BJ (cell line): ENCODE measurements around the gene CD79A. TPM values are rescaled to one million over a fixed set of nuclear protein-coding genes. Genes with fewer than 3 reads are reported as not detected.
"Not testable (repeated sequence)": the region's sequence is repeated elsewhere in the genome, so short reads cannot be mapped to it uniquely, and the experiment has no call there.

Experiments used
- CTCF ChIA-PET: fragments of 350-600 bp; formaldehyde crosslinking; extraction: SDS; loops from one replicate; lab custom pipeline; 2021; ENCODE audit warnings: antibody characterized with exemption, inconsistent platforms; lab: Yijun Ruan, JAX
- POLR2A ChIA-PET: fragments of 300-600 bp; sonication (Branson Sonifier 250); formaldehyde crosslinking; extraction: SDS; loops from one replicate; lab custom pipeline; 2021; ENCODE audit warnings: antibody characterized with exemption; lab: Charles Lee
- DNase-seq: peaks from one replicate; pipeline ENCODE4 v3.0.0-alpha.2; 2011; ENCODE audit warnings: low read depth
- H3K27me3 ChIP-seq: 2 replicates; pipeline ENCODE4 v1.6.0; 2011; ENCODE audit warnings: low read length; ENCODE audit not compliant: control insufficient read depth, insufficient read depth
- H3K36me3 ChIP-seq: 2 replicates; pipeline ENCODE4 v1.5.1; 2011; ENCODE audit warnings: low read length; ENCODE audit not compliant: control insufficient read depth, insufficient read depth
- H3K4me3 ChIP-seq: 2 replicates; pipeline ENCODE4 v1.5.1; 2011; ENCODE audit warnings: low read depth, mild to moderate bottlenecking, control low read depth, low read length
- polyA plus RNA-seq: library from polyadenylated mRNA; depleted of rRNA; stranded (reverse); fragments of >200 nt; gene quantifications from 2 replicates; pipeline ENCODE4 v1.2.3, GENCODE V29; 2011
- TF ChIP-seq, protein P1 (sequence below): IDR thresholded peaks from 2 replicates; pipeline ENCODE4 v1.5.1; 2011; ENCODE audit warnings: low read depth, mild to moderate bottlenecking, control low read depth, inconsistent platforms, low read length, moderate library complexity; ENCODE audit not compliant: insufficient read depth

The CD79A gene
- polyA plus RNA-seq, 1 experiment: 0.37 TPM

DNA sequence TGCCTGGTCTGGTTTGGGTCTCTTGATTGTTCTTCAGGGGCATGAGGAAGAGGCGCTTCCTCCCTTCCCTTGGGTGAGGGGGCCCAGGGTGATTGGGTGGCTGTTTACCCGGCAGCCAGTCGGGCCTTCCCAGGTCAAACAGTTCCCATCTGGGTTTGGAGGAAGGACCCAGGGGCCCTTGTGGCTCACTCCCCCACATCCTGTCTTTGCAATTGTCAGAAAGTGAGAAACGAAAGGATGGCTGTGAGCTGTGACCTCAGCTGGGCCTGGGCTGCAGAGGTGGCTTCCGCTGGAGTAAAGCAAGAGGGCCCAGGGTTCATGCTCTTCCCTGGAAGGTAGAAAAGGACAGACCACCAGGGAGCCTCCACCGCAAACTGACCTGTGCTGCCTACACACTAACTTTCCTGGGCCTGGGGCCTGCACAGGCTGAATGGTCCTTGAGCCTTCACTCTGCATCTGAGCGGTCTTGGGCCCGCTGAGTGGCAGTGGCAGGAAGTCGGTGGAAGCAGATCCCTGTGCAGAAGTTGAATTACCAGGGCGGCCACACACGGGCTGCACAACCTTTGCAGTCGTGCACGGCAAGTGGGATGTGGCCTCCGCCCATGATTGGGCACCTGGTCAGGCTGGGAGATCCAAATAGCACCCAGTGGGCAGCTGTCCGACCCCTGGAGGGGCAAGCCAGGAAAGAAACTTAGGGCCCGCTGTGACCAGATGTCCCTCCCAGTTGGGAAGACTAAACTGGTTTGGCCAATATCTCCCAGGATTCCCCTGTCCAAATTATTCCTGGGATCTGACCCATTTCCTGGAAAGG is 5.3 kb upstream of the CD79A start:
- ChIA-PET CTCF (interaction anchor here (0.9 to 1.9 kb wide), 6 partner anchors 7 to 87 kb away, joined by 3 to 8 read pairs (median 4); partner anchors contain the start of gene RABAC1), POLR2A (interaction anchor here (1.2 kb wide), 1 partner anchor 11 kb away, joined by 4 read pairs; no protein-coding TSS in a partner anchor)
- H3K27me3 ChIP-seq: no peaks in the 10 kb centered on the region
- peaks cover 32% of the 10 kb centered on the region for H3K36me3 ChIP-seq
- DNase-seq: no peak
- TF ChIP-seq, protein P1, sequence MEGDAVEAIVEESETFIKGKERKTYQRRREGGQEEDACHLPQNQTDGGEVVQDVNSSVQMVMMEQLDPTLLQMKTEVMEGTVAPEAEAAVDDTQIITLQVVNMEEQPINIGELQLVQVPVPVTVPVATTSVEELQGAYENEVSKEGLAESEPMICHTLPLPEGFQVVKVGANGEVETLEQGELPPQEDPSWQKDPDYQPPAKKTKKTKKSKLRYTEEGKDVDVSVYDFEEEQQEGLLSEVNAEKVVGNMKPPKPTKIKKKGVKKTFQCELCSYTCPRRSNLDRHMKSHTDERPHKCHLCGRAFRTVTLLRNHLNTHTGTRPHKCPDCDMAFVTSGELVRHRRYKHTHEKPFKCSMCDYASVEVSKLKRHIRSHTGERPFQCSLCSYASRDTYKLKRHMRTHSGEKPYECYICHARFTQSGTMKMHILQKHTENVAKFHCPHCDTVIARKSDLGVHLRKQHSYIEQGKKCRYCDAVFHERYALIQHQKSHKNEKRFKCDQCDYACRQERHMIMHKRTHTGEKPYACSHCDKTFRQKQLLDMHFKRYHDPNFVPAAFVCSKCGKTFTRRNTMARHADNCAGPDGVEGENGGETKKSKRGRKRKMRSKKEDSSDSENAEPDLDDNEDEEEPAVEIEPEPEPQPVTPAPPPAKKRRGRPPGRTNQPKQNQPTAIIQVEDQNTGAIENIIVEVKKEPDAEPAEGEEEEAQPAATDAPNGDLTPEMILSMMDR: no peak
- H3K4me3 ChIP-seq: no peak overlapping the region

DNA sequence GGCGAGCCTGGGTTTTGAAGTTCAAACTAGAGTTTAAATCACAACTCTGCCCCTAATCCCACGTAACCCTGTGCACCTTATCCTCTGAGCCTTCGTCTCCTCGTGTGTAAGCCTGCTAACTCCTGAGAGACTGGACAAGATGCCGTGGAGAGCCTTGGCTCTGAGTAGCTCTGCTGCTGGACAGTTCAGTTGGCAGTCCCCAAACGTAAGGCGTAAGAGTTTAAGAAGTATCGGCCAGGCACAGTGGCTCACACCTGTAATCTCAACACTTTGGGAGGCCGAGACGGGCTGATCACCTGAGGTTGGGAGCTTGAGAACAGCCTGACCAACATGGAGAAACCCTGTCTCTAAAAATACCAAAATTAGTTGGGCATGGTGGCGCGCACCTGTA is 4.7 kb upstream of the CD79A start:
- ChIA-PET CTCF (interaction anchor here (0.8 to 2.0 kb wide), 10 partner anchors 7 to 86 kb away, joined by 3 to 11 read pairs (median 6); partner anchors contain the start of gene RABAC1), POLR2A (interaction anchor here (1.2 kb wide), 1 partner anchor 12 kb away, joined by 4 read pairs; no protein-coding TSS in a partner anchor)
- Histone ChIP-seq H3K4me3 (no peak overlapping the region), H3K27me3 (no peaks in the 10 kb centered on the region), H3K36me3 (peaks cover 30% of the 10 kb centered on the region)
- no peak for DNase-seq
- TF ChIP-seq, protein P1: no peak

DNA sequence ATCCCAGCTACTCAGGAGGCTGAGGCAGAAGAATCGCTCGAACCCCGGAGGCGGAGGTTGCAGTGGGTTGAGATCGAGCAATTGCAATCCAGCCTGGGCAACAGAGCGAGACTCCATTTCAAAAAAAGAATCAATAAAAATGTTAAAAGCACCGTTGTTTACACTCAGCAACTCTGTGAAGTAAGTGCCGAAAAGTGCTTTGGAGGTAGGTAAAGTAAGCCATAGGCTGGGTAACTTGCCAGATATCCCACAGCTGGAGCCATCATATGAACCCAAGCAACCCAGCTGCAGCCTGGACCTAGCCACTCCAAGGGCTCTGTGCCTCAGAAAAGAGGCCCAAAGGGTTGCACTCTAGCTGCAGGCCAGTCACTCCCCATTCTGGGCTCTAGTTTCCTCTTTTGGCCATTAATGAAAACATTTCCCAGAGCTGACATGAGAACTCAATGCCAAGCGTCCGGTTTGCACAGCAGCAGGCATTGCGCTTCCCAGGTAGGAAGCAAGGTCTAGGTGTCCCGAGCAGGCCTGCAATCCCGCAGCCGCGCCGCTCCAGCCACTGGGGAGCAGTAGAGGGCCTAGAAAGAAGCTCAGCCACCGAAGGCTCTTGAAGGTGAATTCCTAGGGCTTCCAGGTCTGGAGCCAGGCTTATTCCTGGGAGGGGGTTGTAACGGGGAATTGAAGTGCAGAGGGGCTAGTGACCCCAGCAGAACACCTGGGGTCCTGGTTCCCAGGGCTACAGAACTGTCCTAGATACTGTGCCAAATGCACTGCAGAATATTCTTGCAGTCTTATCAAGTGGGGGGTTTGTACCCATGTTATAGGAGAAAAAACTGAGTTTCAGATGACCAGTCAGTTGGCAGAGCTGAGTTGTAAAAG is 4.1 kb upstream of the CD79A start:
- H3K36me3 ChIP-seq: peaks cover 28% of the 10 kb centered on the region
- CTCF ChIA-PET: interaction anchor here (0.6 to 2.0 kb wide), 16 partner anchors 8 to 343 kb away, joined by 3 to 11 read pairs (median 5); partner anchors contain the start of genes ARHGEF1, RABAC1 and RPS19
- no peaks in the 10 kb centered on the region for H3K27me3 ChIP-seq
- POLR2A ChIA-PET: interaction anchor here (1.2 kb wide), 1 partner anchor 12 kb away, joined by 4 read pairs; no protein-coding TSS in a partner anchor
- TF ChIP-seq, protein P1: peak; percentile 76
- no peak overlapping the region for H3K4me3 ChIP-seq
- DNase-seq: no peak

DNA sequence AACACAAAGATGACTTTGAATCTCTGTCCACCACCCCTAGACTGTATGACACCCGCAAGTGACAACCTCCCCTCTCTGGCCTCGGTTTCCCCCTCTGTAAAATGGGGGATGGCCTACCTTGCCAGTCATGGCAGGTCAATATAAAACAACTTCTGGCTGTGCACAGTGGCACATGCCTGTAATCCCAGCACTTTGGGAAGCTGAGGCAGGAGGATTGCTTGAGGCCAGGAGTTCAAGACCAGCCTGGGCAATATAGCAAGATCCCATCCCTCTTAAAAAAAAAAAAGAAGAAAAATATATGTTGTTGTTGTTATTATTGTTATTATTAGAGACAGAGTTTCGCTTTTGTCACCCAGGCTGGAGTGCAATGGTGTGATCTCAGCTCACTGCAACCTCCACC is 1.1 kb upstream of the CD79A start:
- H3K36me3 ChIP-seq: peaks cover 10% of the 10 kb centered on the region
- H3K4me3 ChIP-seq, H3K27me3 ChIP-seq, POLR2A ChIA-PET, CTCF ChIA-PET, DNase-seq: not testable (repeated sequence)

DNA sequence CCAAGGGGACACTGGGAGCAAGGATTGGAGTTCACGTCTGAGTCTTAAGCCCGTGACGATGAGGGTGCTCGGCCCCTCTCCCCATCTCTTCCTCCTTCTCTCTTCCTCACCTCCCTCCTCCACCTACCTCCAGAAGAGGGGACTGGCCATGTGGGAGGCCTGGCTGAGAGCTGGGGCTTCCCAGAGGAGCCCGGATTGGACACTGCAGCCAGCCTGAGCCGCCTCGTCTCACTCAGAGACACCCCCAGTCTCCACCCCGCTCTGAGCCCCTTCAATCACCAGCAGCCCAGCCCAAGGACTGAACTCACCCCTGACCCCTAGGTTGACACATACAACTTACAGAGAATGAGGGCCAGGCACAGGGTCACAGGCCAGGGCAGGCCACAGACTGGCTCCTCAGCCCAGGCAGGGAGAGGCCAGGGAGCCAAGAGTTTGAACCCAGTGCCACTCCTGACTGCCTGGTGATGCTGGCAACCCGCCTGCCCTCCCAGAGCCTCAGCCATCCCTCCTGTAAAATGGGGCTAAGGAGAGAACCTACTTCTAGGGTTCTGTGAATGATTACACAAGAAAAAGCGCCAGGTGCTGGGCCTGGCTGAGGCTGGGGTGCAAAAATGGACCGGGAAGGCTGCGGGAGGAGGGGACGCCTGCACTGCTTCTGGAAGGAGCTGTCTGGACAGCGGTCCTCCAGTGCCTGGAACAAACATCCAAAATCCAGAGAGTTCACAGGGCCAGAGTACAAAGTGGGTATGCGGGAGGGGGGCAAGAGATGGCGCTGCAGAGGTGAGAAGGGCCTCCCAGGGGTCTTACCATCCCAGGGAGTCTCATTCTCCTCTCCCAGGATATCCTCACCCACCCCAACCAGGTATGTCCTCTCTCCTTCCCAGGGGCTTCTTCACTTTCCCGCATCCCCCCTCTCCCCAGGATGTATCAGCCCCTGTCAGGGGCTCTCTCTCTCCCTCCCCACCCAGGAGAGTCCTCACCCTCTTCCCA is 1.1 kb downstream of the CD79A start:
- H3K4me3 ChIP-seq: no peak overlapping the region
- no peak for DNase-seq
- no peaks in the 10 kb centered on the region for H3K27me3 ChIP-seq
- CTCF ChIA-PET: no interaction called here
- TF ChIP-seq, protein P1: no peak
- POLR2A ChIA-PET: no interaction called here
- no peaks in the 10 kb centered on the region for H3K36me3 ChIP-seq
